SK-N-SH treated with all-trans-retinoic acid at 6 μM for 48 hours (cell line): ENCODE results near the gene NOTO.
A peak's percentile ranks its signal among the peaks of the same experiment; 100 is the strongest.

Source experiments
- ATAC-seq: fragments of 200-7000 bp; cut with Tn5 transposase; 3 replicates; pipeline ENCODE4 v1.9.1; 2020; ENCODE audit warnings: mild to moderate bottlenecking, moderate library complexity
- ARNTL ChIP-seq: fragments of 450-650 bp; formaldehyde crosslinking; IDR thresholded peaks from 2 replicates; pipeline ENCODE4 v1.5.0; 2020; ENCODE audit warnings: low read depth, mild to moderate bottlenecking, moderate library complexity, borderline replicate concordance
- BACH2 ChIP-seq: fragments of 250-450 bp; sonication (Bioruptor Pico); IDR thresholded peaks from 2 replicates; pipeline ENCODE4 v1.9.0; 2021; ENCODE audit warnings: mild to moderate bottlenecking, borderline replicate concordance
- CSDC2 ChIP-seq: fragments of 250-450 bp; sonication (Bioruptor Pico); IDR thresholded peaks from 2 replicates; pipeline ENCODE4 v1.5.0; 2020; ENCODE audit warnings: mild to moderate bottlenecking, moderate library complexity
- CSRNP3 ChIP-seq: fragments of 250-450 bp; sonication (Bioruptor Pico); IDR thresholded peaks from 2 replicates; pipeline ENCODE4 v1.5.1; 2021; ENCODE audit warnings: mild to moderate bottlenecking, moderate library complexity
- ESRRG ChIP-seq: fragments of 250-450 bp; sonication (Bioruptor Pico); IDR thresholded peaks from 2 replicates; pipeline ENCODE4 v1.6.1; 2021; ENCODE audit warnings: mild to moderate bottlenecking
- GLIS3 ChIP-seq: fragments of 250-450 bp; sonication (Bioruptor Pico); IDR thresholded peaks from 2 replicates; pipeline ENCODE4 v1.5.0; 2020; ENCODE audit warnings: mild to moderate bottlenecking, moderate library complexity
- ISL1 ChIP-seq: fragments of 250-450 bp; sonication (Bioruptor Pico); IDR thresholded peaks from 2 replicates; pipeline ENCODE4 v2.1.2; 2022; ENCODE audit warnings: mild to moderate bottlenecking, moderate library complexity
- OSR1 ChIP-seq: fragments of 250-450 bp; sonication (Bioruptor Pico); IDR thresholded peaks from 2 replicates; pipeline ENCODE4 v1.8.0; 2022; ENCODE audit warnings: moderate library complexity, mild to moderate bottlenecking, inconsistent platforms
- POU6F1 ChIP-seq: fragments of 250-450 bp; sonication (Bioruptor Pico); IDR thresholded peaks from 2 replicates; pipeline ENCODE4 v1.8.0; 2021; ENCODE audit warnings: low read depth, mild to moderate bottlenecking, moderate library complexity, borderline replicate concordance
- PPARA ChIP-seq: fragments of 250-450 bp; sonication (Bioruptor Pico); IDR thresholded peaks from 2 replicates; pipeline ENCODE4 v1.5.0; 2020; ENCODE audit warnings: mild to moderate bottlenecking, borderline replicate concordance
- SNAI2 ChIP-seq: fragments of 250-450 bp; sonication (Bioruptor Pico); IDR thresholded peaks from 2 replicates; pipeline ENCODE4 v1.5.0; 2020; ENCODE audit warnings: mild to moderate bottlenecking, moderate library complexity
- TCF4 ChIP-seq: fragments of 250-450 bp; sonication (Bioruptor Pico); IDR thresholded peaks from 2 replicates; pipeline ENCODE4 v1.8.0; 2021; ENCODE audit warnings: mild to moderate bottlenecking, moderate library complexity, borderline replicate concordance
- TOX ChIP-seq: fragments of 250-450 bp; sonication (Bioruptor Pico); IDR thresholded peaks from 2 replicates; pipeline ENCODE4 v1.8.0; 2021; ENCODE audit warnings: mild to moderate bottlenecking, moderate library complexity, borderline replicate concordance
- TSHZ2 ChIP-seq: fragments of 250-450 bp; sonication (Bioruptor Pico); IDR thresholded peaks from 2 replicates; pipeline ENCODE4 v1.5.0; 2020; ENCODE audit warnings: mild to moderate bottlenecking, moderate library complexity
- ZC3H10 ChIP-seq: fragments of 250-450 bp; sonication (Bioruptor Pico); IDR thresholded peaks from 2 replicates; pipeline ENCODE4 v1.5.1; 2021; ENCODE audit warnings: mild to moderate bottlenecking, moderate library complexity
- ZFP3 ChIP-seq: fragments of 250-450 bp; sonication (Bioruptor Pico); IDR thresholded peaks from 2 replicates; pipeline ENCODE4 v1.5.0; 2020; ENCODE audit warnings: mild to moderate bottlenecking, moderate library complexity
- ZFP30 ChIP-seq: fragments of 450-650 bp; formaldehyde crosslinking; IDR thresholded peaks from 2 replicates; pipeline ENCODE4 v1.5.0; 2022; ENCODE audit warnings: mild to moderate bottlenecking, moderate library complexity
- ZNF565 ChIP-seq: fragments of 450-650 bp; formaldehyde crosslinking; conservative IDR thresholded peaks from 2 replicates; pipeline ENCODE4 v1.5.0; 2020; ENCODE audit warnings: low read depth, mild to moderate bottlenecking, moderate library complexity
- ZNF70 ChIP-seq: fragments of 450-650 bp; formaldehyde crosslinking; IDR thresholded peaks from 2 replicates; pipeline ENCODE4 v1.5.0; 2020; ENCODE audit warnings: mild to moderate bottlenecking, moderate library complexity
- ZNF8 ChIP-seq: fragments of 450-650 bp; formaldehyde crosslinking; IDR thresholded peaks from 2 replicates; pipeline ENCODE4 v1.5.0; 2020; ENCODE audit warnings: mild to moderate bottlenecking, moderate library complexity

Gene NOTO

GRCh38 chr2:73239776-73240175 is 37.4 kb downstream of the NOTO start:
- TF ChIP-seq ZC3H10 (no peak), ZNF8 (CRISPR knock-in tag) (no peak), SNAI2 (no peak), CSRNP3 (CRISPR knock-in tag) (no peak), GLIS3 (no peak), TOX (no peak), ARNTL (CRISPR knock-in tag) (no peak), ZFP3 (CRISPR knock-in tag) (no peak), ZFP30 (CRISPR knock-in tag) (no peak), POU6F1 (no peak), TSHZ2 (no peak), PPARA (CRISPR knock-in tag) (no peak), OSR1 (CRISPR knock-in tag) (no peak), TCF4 (CRISPR knock-in tag) (no peak), ZNF565 (CRISPR knock-in tag) (no peak), CSDC2 (CRISPR knock-in tag) (no peak)
- ATAC-seq, result peak; percentile 47

GRCh38 chr2:73243884-73244570 is 41.7 kb downstream of the NOTO start:
- peak; percentile 47 for ATAC-seq
- TF ChIP-seq CSRNP3 (CRISPR knock-in tag), result no peak
- no peak for TF ChIP-seq ESRRG (CRISPR knock-in tag)
- TF ChIP-seq PPARA (CRISPR knock-in tag), result no peak
- TF ChIP-seq ARNTL (CRISPR knock-in tag), result no peak
- TF ChIP-seq ISL1 (CRISPR knock-in tag), result no peak
- no peak for TF ChIP-seq OSR1 (CRISPR knock-in tag)
- no peak for TF ChIP-seq ZNF565 (CRISPR knock-in tag)
- 0 out of 2 replicates have a peak, but pooled peaks have one; percentile 60 for TF ChIP-seq TCF4 (CRISPR knock-in tag)
- no peak for TF ChIP-seq ZNF70 (CRISPR knock-in tag)
- no peak for TF ChIP-seq ZFP30 (CRISPR knock-in tag)
- peak; percentile 82 for TF ChIP-seq TSHZ2
- no peak for TF ChIP-seq BACH2 (CRISPR knock-in tag)
